GM03348 (cell line): ENCODE measurements around the gene MIF4GD.
"Not testable (repeated sequence)": the region's sequence is repeated elsewhere in the genome, so short reads cannot be mapped to it uniquely, and the experiment has no call there.

Experiments used
- DNase-seq: peaks from one replicate; pipeline ENCODE4 v3.0.0; 2012; ENCODE audit warnings: low spot score

Gene MIF4GD

GRCh38 chr17:75288770-75289114 is 17.7 kb upstream of the MIF4GD start:
- peak; percentile 42 for DNase-seq

- no peak for DNase-seq
Measured at GRCh38 chr17:75288359-75288758, 17.3 kb upstream of the MIF4GD start.

- DNase-seq = no peak
Measured at GRCh38 chr17:75287221-75287620, 16.2 kb upstream of the MIF4GD start.

- DNase-seq = no peak
Measured at GRCh38 chr17:75285123-75285522, 14.1 kb upstream of the MIF4GD start.

- not testable (repeated sequence) for DNase-seq
Measured at GRCh38 chr17:75280189-75280588, 9.2 kb upstream of the MIF4GD start.

GRCh38 chr17:75277664-75278071 is 6.6 kb upstream of the MIF4GD start:
- DNase-seq = peak; percentile 83

GRCh38 chr17:75273977-75274708 is 3.1 kb upstream of the MIF4GD start:
- DNase-seq = peak; percentile 57

GRCh38 chr17:75272848-75273184 is 1.8 kb upstream of the MIF4GD start:
- DNase-seq = no peak

GRCh38 chr17:75271955-75272847 is 1.2 kb upstream of the MIF4GD start:
- peak; percentile 76 for DNase-seq

GRCh38 chr17:75271233-75271954 is 363 bp upstream of the MIF4GD start:
- DNase-seq = peak; percentile 97

GRCh38 chr17:75270218-75270965 is 639 bp downstream of the MIF4GD start:
- peak; percentile 87 for DNase-seq

GRCh38 chr17:75269844-75270217 is 1.2 kb downstream of the MIF4GD start:
- DNase-seq = no peak

- no peak for DNase-seq
Measured at GRCh38 chr17:75267411-75268232, 3.4 kb downstream of the MIF4GD start.

- no peak for DNase-seq
Measured at GRCh38 chr17:75267153-75267410, 3.9 kb downstream of the MIF4GD start.

GRCh38 chr17:75266316-75267152 is 4.5 kb downstream of the MIF4GD start:
- DNase-seq = no peak

GRCh38 chr17:75265614-75266315 is 5.3 kb downstream of the MIF4GD start:
- no peak for DNase-seq

- DNase-seq = no peak
Measured at GRCh38 chr17:75263055-75263454, 8.0 kb downstream of the MIF4GD start.

GRCh38 chr17:75262112-75262606 is 8.9 kb downstream of the MIF4GD start:
- no peak for DNase-seq

- peak; percentile 97 for DNase-seq
Measured at GRCh38 chr17:75261336-75262111, 9.5 kb downstream of the MIF4GD start, which contains the start of the genes GGA3 and MRPS7. Gene GGA3 (minus strand): TSS chr17:75261606. CDS start chr17:75261587, 19 bp downstream. Gene MRPS7 (plus strand): TSS chr17:75261879. CDS start chr17:75261901, 22 bp downstream.
